SK-N-SH (cell line): Measurements from ENCODE around the gene OSBPL9. TPM values are rescaled to one million over a fixed set of nuclear protein-coding genes. Genes with fewer than 3 reads are reported as not detected.

Experiments used
- CTCF ChIA-PET: fragments of 300-600, 350-600 bp; formaldehyde crosslinking; extraction: SDS; loops from one replicate; lab custom pipeline; 2021; lab: Yijun Ruan, JAX
- POLR2A ChIA-PET: fragments of 350-600 bp; sonication (Branson Sonifier 250); formaldehyde crosslinking; extraction: SDS; loops from one replicate; lab custom pipeline; 2020; ENCODE audit warnings: antibody characterized with exemption, inconsistent platforms; lab: Yijun Ruan, JAX
- DNase-seq: peaks from one replicate; pipeline ENCODE4 v3.0.0; 2012
- H2AFZ ChIP-seq: fragments of 200-600 bp; sonication (generic); 2 replicates; pipeline ENCODE4 v1.8.1; 2016; ENCODE audit warnings: antibody characterized with exemption, mild to moderate bottlenecking, low read depth
- H3F3A ChIP-seq: fragments of 200-600 bp; sonication (generic); replicated peaks from 2 replicates; pipeline ENCODE3; 2016; ENCODE audit warnings: antibody characterized with exemption, mild to moderate bottlenecking; ENCODE audit not compliant: insufficient read depth
- H3K27ac ChIP-seq, 2 experiments: fragments of 200-500 bp in 1 of 2; fragments of 200-600 bp in 1 of 2; sonication (Bioruptor generic) in 1 of 2; sonication (generic), shearing (Covaris generic) in 1 of 2; 2 replicates each; pipeline versions ENCODE4 v1.5.1 to v1.6.1; 2014 to 2016; ENCODE audit warnings: low read depth in 2 of 2, inconsistent platforms in 1 of 2, low read length in 1 of 2, mild to moderate bottlenecking in 1 of 2, mixed read lengths in 1 of 2
- H3K27me3 ChIP-seq: fragments of 200-600 bp; sonication (generic), shearing (Covaris generic); 2 replicates; pipeline ENCODE4 v1.6.1; 2016; ENCODE audit warnings: mixed run types; ENCODE audit not compliant: insufficient read depth
- H3K36me3 ChIP-seq, 2 experiments: fragments of 200-500 bp in 1 of 2; fragments of 200-600 bp in 1 of 2; sonication (Bioruptor generic) in 1 of 2; sonication (generic) in 1 of 2; replicated peaks in 1 of 2; 2 replicates each; pipeline versions ENCODE3 to v1.5.1; 2014 to 2016; ENCODE audit warnings: low read length in 1 of 2, mild to moderate bottlenecking in 1 of 2; ENCODE audit not compliant: insufficient read depth in 2 of 2, control insufficient read depth in 1 of 2
- H3K4me1 ChIP-seq, 2 experiments: fragments of 200-500 bp in 1 of 2; fragments of 200-600 bp in 1 of 2; sonication (Bioruptor generic) in 1 of 2; sonication (generic), shearing (Covaris generic) in 1 of 2; 2 replicates each; pipeline versions ENCODE4 v1.5.1 to v1.6.1; 2014 to 2016; ENCODE audit warnings: low read depth in 1 of 2, low read length in 1 of 2, mixed run types in 1 of 2; ENCODE audit not compliant: insufficient read depth in 2 of 2, control insufficient read depth in 1 of 2
- H3K4me2 ChIP-seq: fragments of 200-600 bp; sonication (generic), shearing (Covaris generic); 2 replicates; pipeline ENCODE4 v1.6.1; 2017; ENCODE audit warnings: mixed run types
- H3K4me3 ChIP-seq, 2 experiments: fragments of 200-500 bp in 1 of 2; fragments of 200-600 bp in 1 of 2; sonication (Bioruptor generic) in 1 of 2; sonication (generic), shearing (Covaris generic) in 1 of 2; 2 replicates each; pipeline versions ENCODE4 v1.5.1 to v1.8.1; 2014 to 2016; ENCODE audit warnings: low read depth in 2 of 2, inconsistent platforms in 1 of 2, low read length in 1 of 2, mild to moderate bottlenecking in 1 of 2, mixed read lengths in 1 of 2, moderate library complexity in 1 of 2
- H3K79me2 ChIP-seq: fragments of 200-600 bp; sonication (generic); 2 replicates; pipeline ENCODE4 v1.8.1; 2017; ENCODE audit warnings: mild to moderate bottlenecking; ENCODE audit not compliant: insufficient read depth
- H3K9ac ChIP-seq: fragments of 200-600 bp; sonication (generic); 2 replicates; pipeline ENCODE4 v1.6.1; 2017; ENCODE audit warnings: mixed run types
- H3K9me2 ChIP-seq: fragments of 200-600 bp; sonication (generic); 2 replicates; pipeline ENCODE4 v1.6.1; 2017; ENCODE audit warnings: mixed run types
- H3K9me3 ChIP-seq: fragments of 200-600 bp; sonication (generic); 2 replicates; pipeline ENCODE4 v1.6.1; 2017; ENCODE audit warnings: mixed run types, mild to moderate bottlenecking, moderate library complexity
- H4K20me1 ChIP-seq: fragments of 200-600 bp; sonication (generic); 2 replicates; pipeline ENCODE4 v1.6.1; 2017; ENCODE audit warnings: mild to moderate bottlenecking, mixed run types; ENCODE audit not compliant: insufficient read depth
- FOSL2 ChIP-seq: IDR thresholded peaks from 2 replicates; pipeline ENCODE4 v1.4.0; 2012; ENCODE audit warnings: low read depth, mild to moderate bottlenecking, moderate library complexity, borderline replicate concordance
- GABPA ChIP-seq: IDR thresholded peaks from 2 replicates; pipeline ENCODE4 v1.4.0; 2012; ENCODE audit warnings: low read depth, mild to moderate bottlenecking
- JUND ChIP-seq: IDR thresholded peaks from 2 replicates; pipeline ENCODE4 v1.4.0; 2012
- MAX ChIP-seq: IDR thresholded peaks from 2 replicates; pipeline ENCODE4 v1.4.0; 2012; ENCODE audit warnings: low read depth
- MEF2A ChIP-seq: IDR thresholded peaks from 2 replicates; pipeline ENCODE4 v1.4.0; 2012; ENCODE audit warnings: low read depth, borderline replicate concordance
- POLR2AphosphoS5 ChIP-seq: IDR thresholded peaks from 2 replicates; pipeline ENCODE4 v1.6.1; 2012; ENCODE audit warnings: low read depth, low read length
- RXRA ChIP-seq: IDR thresholded peaks from 2 replicates; pipeline ENCODE4 v1.4.0; 2012; ENCODE audit warnings: low read depth, mild to moderate bottlenecking, borderline replicate concordance
- ZBTB33 ChIP-seq: IDR thresholded peaks from 2 replicates; pipeline ENCODE4 v1.4.0; 2012; ENCODE audit warnings: low read depth, borderline replicate concordance
- WGBS: methylation state at CpG from one replicate; pipeline ENCODE4 v1.1.6; 2017; ENCODE audit warnings: low lambda C conversion rate; 5-methylcytosine and 5-hydroxymethylcytosine counted together
- polyA plus RNA-seq, 3 experiments: library from polyadenylated mRNA; depleted of rRNA; stranded (reverse); fragments of >200 nt; gene quantifications; 2 replicates each; pipeline ENCODE4 v1.2.3, GENCODE V29; 2012

OSBPL9 gene
- polyA plus RNA-seq, 1 of the 3 experiments (the other 2 are of a cell fraction) = 43.9 TPM

DNA sequence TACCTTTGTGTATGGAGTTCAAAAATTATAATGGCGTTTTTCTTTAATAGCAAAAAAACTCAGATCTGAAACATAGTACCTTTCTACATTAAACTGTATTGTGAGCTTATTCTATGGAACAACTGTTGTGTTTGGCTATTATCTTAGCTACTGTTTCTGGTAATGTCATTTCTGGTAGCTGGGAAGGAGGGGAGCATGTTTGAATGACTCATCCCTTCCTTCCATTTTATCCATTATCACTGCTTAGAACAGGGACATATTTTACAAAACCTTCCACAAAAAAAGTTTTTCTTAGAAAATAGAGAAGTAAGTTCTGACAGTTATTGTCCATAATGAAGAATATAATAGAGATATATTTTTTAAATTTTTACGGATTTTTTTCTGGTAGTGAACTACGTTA is 133.3 kb downstream of the OSBPL9 start:
- Histone ChIP-seq H3F3A (peaks cover 15% of the 10 kb centered on the region), H3K79me2 (peaks cover 21% of the 10 kb centered on the region), H3K4me3 (no peak overlapping the region), H3K9ac (no peak overlapping the region), H3K9me3 (no peaks in the 10 kb centered on the region), H3K4me1 (peaks cover 0 to 9% of the 10 kb centered on the region in 2 experiments; a peak in 2 of 4 replicates), H3K27me3 (no peaks in the 10 kb centered on the region), H4K20me1 (no peaks in the 10 kb centered on the region), H2AFZ (no peak overlapping the region), H3K4me2 (peak overlapping the region; percentile 30; the same call in 1 of the 2 replicates), H3K36me3 (peaks cover 16 to 78% of the 10 kb centered on the region in 2 experiments), H3K9me2 (no peaks in the 10 kb centered on the region), H3K27ac (peak overlapping the region in 1 of 2 experiments; percentile 19; a peak in 1 of 4 replicates)
- peak; percentile 44; the same call in 1 of the 2 replicates for TF ChIP-seq FOSL2
- no peak for TF ChIP-seq GABPA
- TF ChIP-seq JUND = peak; percentile 33
- no peak for TF ChIP-seq ZBTB33
- 93% methylated on average over 3 of the region's 3 CpGs for WGBS
- no peak for DNase-seq
- CTCF ChIA-PET = interaction anchor here (1.1 to 2.8 kb wide), 2 partner anchors 13 to 19 kb away, joined by 3 to 12 read pairs; no protein-coding TSS in a partner anchor
- POLR2A ChIA-PET = no interaction called here

GRCh38 chr1:51750729-51751128 is 133.8 kb downstream of the OSBPL9 start:
- no peak for TF ChIP-seq RXRA
- TF ChIP-seq MEF2A = no peak
- TF ChIP-seq JUND = no peak
- no peak for TF ChIP-seq MAX
- TF ChIP-seq POLR2AphosphoS5 = no peak
- Histone ChIP-seq H3K27me3 (no peaks in the 10 kb centered on the region), H3K9me2 (no peaks in the 10 kb centered on the region), H3K9me3 (no peaks in the 10 kb centered on the region), H3K36me3 (peaks cover 21 to 78% of the 10 kb centered on the region in 2 experiments), H3F3A (peaks cover 15% of the 10 kb centered on the region), H3K4me1 (peaks cover 0 to 9% of the 10 kb centered on the region in 2 experiments; a peak in 1 of 4 replicates), H2AFZ (no peak overlapping the region), H3K27ac (no peak overlapping the region), H3K9ac (no peak overlapping the region), H3K79me2 (peaks cover 21% of the 10 kb centered on the region), H3K4me2 (no peak overlapping the region), H3K4me3 (no peak overlapping the region), H4K20me1 (no peaks in the 10 kb centered on the region)
- POLR2A ChIA-PET = no interaction called here
- WGBS = 94% methylated on average over 1 of the region's 1 CpG
- CTCF ChIA-PET = interaction anchor here (1.1 to 2.8 kb wide), 2 partner anchors 13 to 18 kb away, joined by 3 to 12 read pairs; no protein-coding TSS in a partner anchor
- DNase-seq = no peak
